GM21786 (cell line): ENCODE results near the gene GNAZ.
"Not testable (repeated sequence)": the region's sequence is repeated elsewhere in the genome, so short reads cannot be mapped to it uniquely, and the experiment has no call there.

ENCODE experiments used
- ATAC-seq: cut with Tn5 transposase; IDR thresholded peaks from one replicate; pipeline ENCODE4 v1.9.1; 2021; ENCODE audit not compliant: unreplicated experiment

Gene GNAZ

GRCh38 chr22:23042179-23042578 lies 28.1 kb upstream of the GNAZ start:
- no peak for ATAC-seq

- no peak for ATAC-seq
Observed at GRCh38 chr22:23044570-23044969, 25.7 kb upstream of the GNAZ start.

GRCh38 chr22:23045461-23045860 lies 24.9 kb upstream of the GNAZ start:
- no peak for ATAC-seq

GRCh38 chr22:23047265-23047664 lies 23.1 kb upstream of the GNAZ start:
- no peak for ATAC-seq

- no peak for ATAC-seq
Observed at GRCh38 chr22:23047742-23048141, 22.6 kb upstream of the GNAZ start.

- ATAC-seq: not testable (repeated sequence)
Observed at GRCh38 chr22:23050546-23050945, 19.8 kb upstream of the GNAZ start.

- ATAC-seq: no peak
Observed at GRCh38 chr22:23053051-23053707, 17.1 kb upstream of the GNAZ start.

- no peak for ATAC-seq
Observed at GRCh38 chr22:23053912-23054530, 16.3 kb upstream of the GNAZ start.

GRCh38 chr22:23054531-23055257 lies 15.6 kb upstream of the GNAZ start:
- peak; percentile 71 for ATAC-seq

- no peak for ATAC-seq
Observed at GRCh38 chr22:23055449-23056179, 14.7 kb upstream of the GNAZ start.

- ATAC-seq: no peak
Observed at GRCh38 chr22:23057331-23057730, 13.0 kb upstream of the GNAZ start.

- no peak for ATAC-seq
Observed at GRCh38 chr22:23058063-23058462, 12.3 kb upstream of the GNAZ start.

- ATAC-seq: no peak
Observed at GRCh38 chr22:23058481-23059283, 11.6 kb upstream of the GNAZ start.

GRCh38 chr22:23059284-23059948 lies 10.9 kb upstream of the GNAZ start:
- no peak for ATAC-seq

- no peak for ATAC-seq
Observed at GRCh38 chr22:23060612-23061400, 9.5 kb upstream of the GNAZ start.

- ATAC-seq: no peak
Observed at GRCh38 chr22:23061471-23062280, 8.6 kb upstream of the GNAZ start.

- ATAC-seq: no peak
Observed at GRCh38 chr22:23062616-23063538, 7.4 kb upstream of the GNAZ start.
